Measurements from ENCODE around the gene WNT10A.

WNT10A gene

DNA sequence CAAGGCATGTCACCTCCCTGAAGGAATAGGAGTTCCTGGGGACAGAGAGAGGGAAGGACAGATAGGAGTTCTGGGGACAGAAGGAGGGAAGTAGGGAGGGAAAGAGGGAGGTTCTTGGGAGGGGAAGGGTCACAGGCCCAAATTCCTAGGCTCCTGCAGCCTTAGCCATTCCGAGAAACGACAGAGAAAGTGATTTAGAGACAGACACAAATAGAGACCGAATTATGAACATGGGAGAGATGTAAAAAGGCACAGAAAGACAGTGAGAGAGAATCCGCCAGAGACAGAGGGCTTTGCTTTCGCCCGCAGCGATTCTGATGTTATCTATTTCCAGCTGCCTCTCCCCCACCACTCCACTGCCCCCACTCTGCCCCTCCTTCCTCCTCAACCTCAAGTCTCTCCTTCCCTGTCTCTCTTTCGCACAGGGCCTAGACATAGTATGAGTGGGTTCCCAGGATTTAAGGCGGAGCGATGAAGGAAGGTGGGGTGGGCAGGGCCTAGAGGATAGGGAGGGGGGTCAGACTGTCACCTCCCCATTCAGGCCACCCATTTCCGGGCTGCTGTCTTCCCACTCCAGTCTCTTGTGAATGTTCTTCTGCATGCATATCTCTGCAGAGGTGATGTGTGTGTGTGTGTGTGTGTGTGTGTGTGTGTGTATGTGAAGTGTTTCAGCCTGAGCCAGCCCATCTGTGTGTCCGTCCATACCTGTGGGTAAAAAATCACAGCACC, 24.3 kb upstream of the WNT10A start:
- DNase-seq, result peak; percentile 80
- Histone ChIP-seq H3K4me1 (peaks cover 44% of the 10 kb centered on the region), H3K9me3 (no peaks in the 10 kb centered on the region), H3K27me3 (peaks cover 7% of the 10 kb centered on the region), H3K36me3 (no peaks in the 10 kb centered on the region), H3K4me3 (ENCODE audit: low read depth, low read length) (peak overlapping the region; percentile 21)
- TF ChIP-seq, protein P1, sequence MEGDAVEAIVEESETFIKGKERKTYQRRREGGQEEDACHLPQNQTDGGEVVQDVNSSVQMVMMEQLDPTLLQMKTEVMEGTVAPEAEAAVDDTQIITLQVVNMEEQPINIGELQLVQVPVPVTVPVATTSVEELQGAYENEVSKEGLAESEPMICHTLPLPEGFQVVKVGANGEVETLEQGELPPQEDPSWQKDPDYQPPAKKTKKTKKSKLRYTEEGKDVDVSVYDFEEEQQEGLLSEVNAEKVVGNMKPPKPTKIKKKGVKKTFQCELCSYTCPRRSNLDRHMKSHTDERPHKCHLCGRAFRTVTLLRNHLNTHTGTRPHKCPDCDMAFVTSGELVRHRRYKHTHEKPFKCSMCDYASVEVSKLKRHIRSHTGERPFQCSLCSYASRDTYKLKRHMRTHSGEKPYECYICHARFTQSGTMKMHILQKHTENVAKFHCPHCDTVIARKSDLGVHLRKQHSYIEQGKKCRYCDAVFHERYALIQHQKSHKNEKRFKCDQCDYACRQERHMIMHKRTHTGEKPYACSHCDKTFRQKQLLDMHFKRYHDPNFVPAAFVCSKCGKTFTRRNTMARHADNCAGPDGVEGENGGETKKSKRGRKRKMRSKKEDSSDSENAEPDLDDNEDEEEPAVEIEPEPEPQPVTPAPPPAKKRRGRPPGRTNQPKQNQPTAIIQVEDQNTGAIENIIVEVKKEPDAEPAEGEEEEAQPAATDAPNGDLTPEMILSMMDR (IDR thresholded peaks at IDR 0.05; ENCODE audit: low read depth, low read length), result no peak

DNA sequence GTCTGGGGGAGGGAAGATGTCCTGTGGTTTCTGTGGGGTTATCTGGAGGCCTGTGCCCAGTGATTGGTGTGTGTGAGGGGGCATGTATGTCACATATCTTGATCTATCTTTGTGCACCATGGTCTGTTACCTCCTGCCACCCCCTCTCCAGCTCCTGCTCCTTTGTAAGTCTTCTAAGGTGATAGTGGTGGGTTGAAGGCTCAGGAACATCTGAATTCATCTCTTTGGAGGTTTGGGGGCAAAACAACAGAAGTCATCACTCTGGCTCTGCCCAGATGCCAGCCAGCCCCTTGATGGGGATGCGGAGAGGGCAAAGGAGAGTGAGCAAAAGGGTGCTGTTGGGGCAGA, 23.8 kb upstream of the WNT10A start:
- Histone ChIP-seq H3K4me3 (ENCODE audit: low read depth, low read length) (peak overlapping the region; percentile 21; the same call in 1 of the 2 replicates), H3K36me3 (no peaks in the 10 kb centered on the region), H3K4me1 (peaks cover 44% of the 10 kb centered on the region), H3K9me3 (no peaks in the 10 kb centered on the region), H3K27me3 (peaks cover 7% of the 10 kb centered on the region)
- no peak for DNase-seq
- TF ChIP-seq, protein P1 (IDR thresholded peaks at IDR 0.05; ENCODE audit: low read depth, low read length), result no peak

GRCh38 chr2:218857371-218858137, 23.1 kb upstream of the WNT10A start:
- TF ChIP-seq, protein P1 (IDR thresholded peaks at IDR 0.05; ENCODE audit: low read depth, low read length), result no peak
- Histone ChIP-seq H3K4me3 (ENCODE audit: low read depth, low read length) (no peak overlapping the region), H3K27me3 (peaks cover 7% of the 10 kb centered on the region), H3K9me3 (no peaks in the 10 kb centered on the region), H3K4me1 (peaks cover 44% of the 10 kb centered on the region), H3K36me3 (no peaks in the 10 kb centered on the region)
- peak; percentile 75 for DNase-seq

DNA sequence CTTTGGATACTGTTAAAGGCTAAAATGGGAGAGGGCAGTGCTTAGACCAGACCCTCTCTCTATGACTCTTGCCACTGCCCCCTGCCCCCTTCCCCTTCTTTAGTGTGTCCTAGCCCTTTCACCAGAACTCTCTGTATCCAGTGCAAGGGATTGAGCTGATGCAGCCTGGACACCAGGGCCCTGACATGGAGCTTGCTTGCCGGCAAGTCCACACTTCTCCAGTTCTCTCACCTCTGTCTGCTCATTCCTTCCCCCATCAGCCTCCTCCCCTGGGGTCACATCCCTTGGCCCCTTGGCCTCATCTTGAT, 22.6 kb upstream of the WNT10A start:
- TF ChIP-seq, protein P1 (IDR thresholded peaks at IDR 0.05; ENCODE audit: low read depth, low read length), result no peak
- Histone ChIP-seq H3K4me3 (ENCODE audit: low read depth, low read length) (no peak overlapping the region), H3K9me3 (no peaks in the 10 kb centered on the region), H3K4me1 (peaks cover 42% of the 10 kb centered on the region), H3K36me3 (no peaks in the 10 kb centered on the region), H3K27me3 (peaks cover 7% of the 10 kb centered on the region)
- DNase-seq, result no peak

DNA sequence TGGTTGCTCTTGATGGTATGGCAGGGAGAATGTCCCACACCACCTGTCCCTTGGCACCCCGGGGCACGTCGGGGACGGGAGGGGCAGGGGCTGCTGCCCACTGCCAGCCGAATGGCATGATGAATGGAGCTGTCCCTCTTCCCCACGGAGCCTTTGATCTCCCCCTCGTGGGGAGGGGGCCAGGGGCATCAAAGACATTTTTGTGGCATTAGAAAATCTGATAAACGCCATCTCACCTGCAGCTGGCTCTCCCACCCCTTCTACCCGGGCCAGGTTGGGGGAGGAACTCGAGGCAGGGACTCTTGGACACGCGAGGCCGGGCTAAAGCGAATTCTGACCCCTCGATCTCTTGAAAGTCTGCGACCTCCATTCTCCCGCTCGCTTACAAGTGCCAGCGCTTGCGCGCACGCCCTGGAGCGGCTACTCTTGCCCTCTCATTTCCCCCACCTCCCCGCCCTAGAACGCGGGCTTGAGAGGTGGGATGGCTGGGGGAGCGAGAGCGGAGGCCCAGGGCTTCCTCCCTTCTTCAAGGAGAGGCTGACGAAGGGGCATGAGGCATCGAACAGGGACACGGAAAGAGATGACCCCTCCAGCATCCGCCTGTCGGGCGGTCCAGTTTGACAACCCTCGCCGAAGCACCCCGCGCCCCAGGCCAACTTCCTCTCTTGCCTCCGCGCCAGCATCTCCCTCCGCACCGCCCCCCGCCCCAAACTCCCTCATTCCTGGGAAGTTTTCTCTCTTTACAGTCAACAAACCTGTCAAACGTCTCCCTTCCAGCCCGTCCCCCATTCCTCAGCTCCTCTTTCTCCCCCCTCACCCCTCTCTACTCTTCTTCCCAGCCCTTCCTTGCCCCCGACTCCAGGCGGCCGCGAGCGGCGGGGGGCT, 21.7 kb upstream of the WNT10A start:
- Histone ChIP-seq H3K9me3 (no peaks in the 10 kb centered on the region), H3K4me3 (ENCODE audit: low read depth, low read length) (no peak overlapping the region), H3K36me3 (no peaks in the 10 kb centered on the region), H3K27me3 (peaks cover 7% of the 10 kb centered on the region), H3K4me1 (peaks cover 35% of the 10 kb centered on the region)
- DNase-seq, result no peak
- TF ChIP-seq, protein P1 (IDR thresholded peaks at IDR 0.05; ENCODE audit: low read depth, low read length), result no peak

All from BE2C (cell line).